Measurements from ENCODE around the gene SPEG. TPM values are rescaled to one million over a fixed set of nuclear protein-coding genes. Genes with fewer than 3 reads are reported as not detected.

The SPEG gene
- total RNA-seq, 1 experiment from 2014 or later, result 25.3 TPM

- H3K27me3 ChIP-seq (ENCODE audit: control insufficient read depth, insufficient read depth, low read length), result no peaks in the 10 kb centered on the region
- no peak overlapping the region for H3K4me3 ChIP-seq (ENCODE audit: insufficient read depth, low read depth, low read length)
- DNase-seq, result no peak
- no peaks in the 10 kb centered on the region for H3K36me3 ChIP-seq (replicated peaks; ENCODE audit: control insufficient read depth, insufficient read depth, low read length)
These were observed 40.6 kb downstream of the SPEG start for GRCh38 chr2:219475278-219475677.

- Histone ChIP-seq H3K36me3 (replicated peaks; ENCODE audit: control insufficient read depth, insufficient read depth, low read length) (no peaks in the 10 kb centered on the region), H3K4me3 (ENCODE audit: insufficient read depth, low read depth, low read length) (peak overlapping the region; percentile 39), H3K27me3 (ENCODE audit: control insufficient read depth, insufficient read depth, low read length) (no peaks in the 10 kb centered on the region)
- DNase-seq, result peak; percentile 94
These were observed 41.3 kb downstream of the SPEG start for GRCh38 chr2:219475697-219476651.

- DNase-seq, result peak; percentile 97
- H3K27me3 ChIP-seq (ENCODE audit: control insufficient read depth, insufficient read depth, low read length), result no peaks in the 10 kb centered on the region
- no peaks in the 10 kb centered on the region for H3K36me3 ChIP-seq (replicated peaks; ENCODE audit: control insufficient read depth, insufficient read depth, low read length)
- peak overlapping the region; percentile 39 for H3K4me3 ChIP-seq (ENCODE audit: insufficient read depth, low read depth, low read length)
These were observed 42.1 kb downstream of the SPEG start for GRCh38 chr2:219476652-219477151.

- DNase-seq, result no peak
- H3K27me3 ChIP-seq (ENCODE audit: control insufficient read depth, insufficient read depth, low read length), result no peaks in the 10 kb centered on the region
- no peak overlapping the region for H3K4me3 ChIP-seq (ENCODE audit: insufficient read depth, low read depth, low read length)
- no peaks in the 10 kb centered on the region for H3K36me3 ChIP-seq (replicated peaks; ENCODE audit: control insufficient read depth, insufficient read depth, low read length)
These were observed 42.5 kb downstream of the SPEG start for GRCh38 chr2:219477179-219477578.

GRCh38 chr2:219477815-219478214 lies 43.2 kb downstream of the SPEG start:
- no peak overlapping the region for H3K4me3 ChIP-seq (ENCODE audit: insufficient read depth, low read depth, low read length)
- DNase-seq, result no peak
- peaks cover 1% of the 10 kb centered on the region; the same call in 1 of the 2 replicates for H3K27me3 ChIP-seq (ENCODE audit: control insufficient read depth, insufficient read depth, low read length)
- H3K36me3 ChIP-seq (replicated peaks; ENCODE audit: control insufficient read depth, insufficient read depth, low read length), result no peaks in the 10 kb centered on the region

- H3K36me3 ChIP-seq (replicated peaks; ENCODE audit: control insufficient read depth, insufficient read depth, low read length), result no peaks in the 10 kb centered on the region
- peaks cover 5% of the 10 kb centered on the region; the same call in 1 of the 2 replicates for H3K27me3 ChIP-seq (ENCODE audit: control insufficient read depth, insufficient read depth, low read length)
- DNase-seq, result no peak
- H3K4me3 ChIP-seq (ENCODE audit: insufficient read depth, low read depth, low read length), result no peak overlapping the region
These were observed 44.3 kb downstream of the SPEG start for GRCh38 chr2:219478916-219479315.

GRCh38 chr2:219480004-219480403 lies 45.4 kb downstream of the SPEG start:
- peaks cover 16% of the 10 kb centered on the region for H3K27me3 ChIP-seq (ENCODE audit: control insufficient read depth, insufficient read depth, low read length)
- DNase-seq, result no peak
- no peaks in the 10 kb centered on the region for H3K36me3 ChIP-seq (replicated peaks; ENCODE audit: control insufficient read depth, insufficient read depth, low read length)
- no peak overlapping the region for H3K4me3 ChIP-seq (ENCODE audit: insufficient read depth, low read depth, low read length)

- Histone ChIP-seq H3K4me3 (ENCODE audit: insufficient read depth, low read depth, low read length) (no peak overlapping the region), H3K27me3 (ENCODE audit: control insufficient read depth, insufficient read depth, low read length) (peaks cover 29% of the 10 kb centered on the region), H3K36me3 (replicated peaks; ENCODE audit: control insufficient read depth, insufficient read depth, low read length) (no peaks in the 10 kb centered on the region)
- DNase-seq, result no peak
These were observed 48.2 kb downstream of the SPEG start for GRCh38 chr2:219482674-219483405.

- peaks cover 29% of the 10 kb centered on the region for H3K27me3 ChIP-seq (ENCODE audit: control insufficient read depth, insufficient read depth, low read length)
- peak overlapping the region; percentile 12; the same call in 1 of the 2 replicates for H3K4me3 ChIP-seq (ENCODE audit: insufficient read depth, low read depth, low read length)
- peak; percentile 85 for DNase-seq
- H3K36me3 ChIP-seq (replicated peaks; ENCODE audit: control insufficient read depth, insufficient read depth, low read length), result no peaks in the 10 kb centered on the region
These were observed 49.1 kb downstream of the SPEG start for GRCh38 chr2:219483451-219484342.

- Histone ChIP-seq H3K27me3 (ENCODE audit: control insufficient read depth, insufficient read depth, low read length) (peaks cover 29% of the 10 kb centered on the region), H3K4me3 (ENCODE audit: insufficient read depth, low read depth, low read length) (peak overlapping the region; percentile 12; the same call in 1 of the 2 replicates), H3K36me3 (replicated peaks; ENCODE audit: control insufficient read depth, insufficient read depth, low read length) (no peaks in the 10 kb centered on the region)
- peak; percentile 88 for DNase-seq
These were observed 49.9 kb downstream of the SPEG start for GRCh38 chr2:219484343-219485200.

- no peaks in the 10 kb centered on the region for H3K36me3 ChIP-seq (replicated peaks; ENCODE audit: control insufficient read depth, insufficient read depth, low read length)
- H3K27me3 ChIP-seq (ENCODE audit: control insufficient read depth, insufficient read depth, low read length), result peaks cover 29% of the 10 kb centered on the region
- DNase-seq, result no peak
- no peak overlapping the region; the same call in 1 of the 2 replicates for H3K4me3 ChIP-seq (ENCODE audit: insufficient read depth, low read depth, low read length)
These were observed 50.5 kb downstream of the SPEG start for GRCh38 chr2:219485201-219485580.

GRCh38 chr2:219486380-219486959 lies 51.8 kb downstream of the SPEG start:
- Histone ChIP-seq H3K36me3 (replicated peaks; ENCODE audit: control insufficient read depth, insufficient read depth, low read length) (no peaks in the 10 kb centered on the region), H3K27me3 (ENCODE audit: control insufficient read depth, insufficient read depth, low read length) (peaks cover 29% of the 10 kb centered on the region), H3K4me3 (ENCODE audit: insufficient read depth, low read depth, low read length) (no peak overlapping the region)
- DNase-seq, result peak; percentile 95

Data from H7 (cell line).